DMS 273 (cell line): ENCODE data around the gene RUNX2.
"Not testable (repeated sequence)": the region's sequence is repeated elsewhere in the genome, so short reads cannot be mapped to it uniquely, and the experiment has no call there.

Source experiments
- DNase-seq: peaks from one replicate; lab custom pipeline; 2025; ENCODE audit not compliant: unreplicated experiment; lab: John Stamatoyannopoulos, UW

RUNX2 gene

GRCh38 chr6:45548657-45549515, 220.8 kb downstream of the RUNX2 start:
- peak; percentile 35 for DNase-seq

GRCh38 chr6:45552536-45552935, 224.4 kb downstream of the RUNX2 start:
- no peak for DNase-seq

GRCh38 chr6:45553730-45554344, 225.7 kb downstream of the RUNX2 start:
- DNase-seq = no peak

- DNase-seq = no peak
Observed at GRCh38 chr6:45554591-45554990, 226.5 kb downstream of the RUNX2 start.

DNA sequence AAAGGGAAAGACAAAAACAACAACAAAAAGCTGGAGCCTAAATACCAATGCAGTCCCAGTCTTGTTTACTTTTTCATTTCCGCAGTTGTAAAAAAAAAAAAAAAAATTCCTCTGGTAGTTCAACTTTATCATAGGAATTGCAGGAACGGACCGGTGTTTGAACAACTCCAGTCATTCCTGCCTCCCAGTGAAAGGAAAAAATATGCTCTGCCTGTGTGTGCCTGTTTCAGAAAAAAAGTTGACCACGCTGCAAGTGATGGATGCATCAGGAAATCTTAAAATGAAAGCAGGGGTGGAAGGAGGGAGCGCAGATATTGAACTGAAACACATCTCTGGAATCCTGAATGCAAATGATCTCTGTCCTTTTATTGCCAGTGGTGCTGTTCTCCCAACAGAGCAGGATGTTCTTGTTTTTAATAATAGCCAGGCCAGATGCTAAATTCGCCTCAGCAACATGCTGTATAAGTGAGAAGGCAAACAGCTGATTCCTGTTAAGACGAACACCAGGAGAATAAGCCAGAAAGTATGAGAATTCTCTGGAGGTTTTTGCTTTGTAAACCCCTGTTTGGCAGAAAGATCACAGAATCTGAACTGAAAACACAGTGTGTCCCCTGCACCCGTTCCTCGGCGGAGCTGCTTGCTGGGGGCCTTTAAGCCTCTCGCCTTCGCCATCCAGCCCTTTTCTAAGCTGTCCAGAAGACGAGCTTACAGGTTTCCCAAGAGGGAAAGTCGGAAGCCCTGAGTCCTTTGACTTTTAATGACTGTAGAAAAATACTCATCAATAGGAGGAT, 228.0 kb downstream of the RUNX2 start:
- peak; percentile 20 for DNase-seq

DNA sequence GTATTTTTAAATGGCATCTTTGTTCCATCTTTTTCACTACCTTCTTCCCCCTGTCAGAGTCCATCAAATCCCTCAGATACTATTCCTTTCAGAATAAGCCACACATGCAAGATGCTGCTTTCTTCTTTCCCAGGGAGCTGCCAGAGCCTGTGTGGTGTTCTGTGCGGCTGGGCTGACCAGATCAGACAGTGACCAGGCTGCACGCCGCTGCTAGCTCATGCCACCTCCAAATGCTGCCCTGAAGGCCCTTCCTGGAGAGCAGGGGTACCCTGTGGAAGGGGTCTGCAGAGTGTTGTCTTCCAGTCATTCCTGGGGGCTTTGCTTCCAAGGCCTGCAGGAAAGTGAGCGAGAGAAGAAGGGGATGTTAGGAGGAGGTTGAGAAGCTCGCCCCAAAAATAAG, 228.7 kb downstream of the RUNX2 start:
- DNase-seq = no peak

GRCh38 chr6:45557454-45557853, 229.3 kb downstream of the RUNX2 start:
- no peak for DNase-seq

GRCh38 chr6:45558858-45559257, 230.7 kb downstream of the RUNX2 start:
- no peak for DNase-seq

DNA sequence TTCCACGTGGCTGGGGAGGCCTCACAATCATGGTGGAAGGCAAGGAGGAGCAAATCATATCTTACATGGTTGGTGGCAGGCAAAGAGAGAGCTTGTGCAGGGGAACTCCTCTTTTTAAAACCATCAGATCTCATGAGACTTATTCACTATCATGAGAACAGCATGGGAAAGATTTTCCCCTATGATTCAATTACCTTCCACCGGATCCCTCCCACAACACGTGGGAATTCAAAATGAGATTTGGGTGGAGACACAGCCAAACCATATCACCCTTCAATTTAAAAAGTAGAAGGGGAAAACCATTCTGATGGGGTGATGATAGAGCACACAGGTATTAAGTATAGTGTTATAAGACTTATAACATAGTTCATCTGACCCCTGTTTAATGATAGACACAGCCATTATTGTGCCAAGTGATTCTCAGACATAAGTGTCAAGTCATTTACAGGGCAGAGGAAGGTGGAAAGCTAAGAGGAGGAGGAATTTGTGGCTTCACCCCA, 232.2 kb downstream of the RUNX2 start:
- not testable (repeated sequence) for DNase-seq

GRCh38 chr6:45562171-45562570, 234.0 kb downstream of the RUNX2 start:
- no peak for DNase-seq

DNA sequence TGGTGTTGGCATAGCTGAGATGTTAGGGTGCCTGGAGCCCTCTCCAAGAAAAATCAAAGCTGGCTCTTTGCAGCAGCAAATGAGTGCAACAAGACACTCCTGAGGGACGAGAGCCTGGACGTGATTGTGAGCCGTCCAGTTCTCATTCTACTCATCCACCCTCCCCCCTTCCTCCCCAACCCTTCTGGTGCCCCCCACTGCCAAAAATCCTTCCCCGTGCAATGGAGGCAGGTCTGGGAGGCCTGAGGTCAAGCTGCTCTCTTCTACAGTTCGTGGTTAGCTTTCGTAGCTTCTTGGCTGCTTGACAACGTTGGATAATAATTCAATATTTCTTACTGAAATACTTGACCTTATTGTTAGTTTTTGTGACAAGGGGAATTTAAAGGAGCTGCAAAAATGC, 234.9 kb downstream of the RUNX2 start:
- DNase-seq = no peak

GRCh38 chr6:45563844-45564243, 235.7 kb downstream of the RUNX2 start:
- no peak for DNase-seq

GRCh38 chr6:45566882-45567281, 238.8 kb downstream of the RUNX2 start:
- DNase-seq = no peak

DNA sequence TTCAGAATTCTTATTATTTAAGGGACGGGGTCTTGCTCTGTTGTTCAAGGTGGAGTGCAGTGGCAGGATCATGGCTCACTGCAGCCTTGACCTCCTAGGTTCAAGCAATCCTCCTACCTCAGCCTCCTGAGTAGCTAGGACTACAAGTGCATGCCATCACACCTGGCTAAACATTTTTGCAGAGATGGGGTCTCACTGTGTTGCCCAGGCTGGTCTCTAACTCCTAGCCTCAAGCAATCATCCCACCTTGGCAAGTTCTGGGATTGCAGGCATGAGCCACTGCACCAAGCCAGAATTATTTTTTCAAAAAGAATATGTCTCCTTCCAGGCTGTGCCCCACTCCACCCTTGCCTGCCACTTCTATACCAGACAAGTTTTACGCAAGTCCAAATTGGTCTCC, 239.7 kb downstream of the RUNX2 start:
- DNase-seq = no peak

DNA sequence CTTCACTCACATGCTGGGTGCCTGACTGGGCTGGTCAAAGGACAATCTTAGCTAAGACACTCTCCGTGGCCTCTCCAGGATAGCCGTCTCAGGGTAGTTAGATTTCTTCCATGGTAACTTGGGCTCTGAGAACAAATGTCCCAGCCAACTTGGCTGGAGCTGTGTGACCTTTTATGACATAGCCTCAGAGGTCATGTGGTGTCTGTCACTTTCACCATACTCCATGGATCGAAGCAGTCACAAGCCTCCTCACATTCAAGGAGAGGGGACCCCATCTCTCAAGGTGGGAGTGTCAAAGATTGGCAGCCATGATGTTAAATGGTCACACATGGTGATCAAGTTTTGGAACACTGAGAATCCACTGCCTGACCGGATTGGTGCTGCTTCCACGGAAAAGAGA, 240.5 kb downstream of the RUNX2 start:
- DNase-seq = no peak

DNA sequence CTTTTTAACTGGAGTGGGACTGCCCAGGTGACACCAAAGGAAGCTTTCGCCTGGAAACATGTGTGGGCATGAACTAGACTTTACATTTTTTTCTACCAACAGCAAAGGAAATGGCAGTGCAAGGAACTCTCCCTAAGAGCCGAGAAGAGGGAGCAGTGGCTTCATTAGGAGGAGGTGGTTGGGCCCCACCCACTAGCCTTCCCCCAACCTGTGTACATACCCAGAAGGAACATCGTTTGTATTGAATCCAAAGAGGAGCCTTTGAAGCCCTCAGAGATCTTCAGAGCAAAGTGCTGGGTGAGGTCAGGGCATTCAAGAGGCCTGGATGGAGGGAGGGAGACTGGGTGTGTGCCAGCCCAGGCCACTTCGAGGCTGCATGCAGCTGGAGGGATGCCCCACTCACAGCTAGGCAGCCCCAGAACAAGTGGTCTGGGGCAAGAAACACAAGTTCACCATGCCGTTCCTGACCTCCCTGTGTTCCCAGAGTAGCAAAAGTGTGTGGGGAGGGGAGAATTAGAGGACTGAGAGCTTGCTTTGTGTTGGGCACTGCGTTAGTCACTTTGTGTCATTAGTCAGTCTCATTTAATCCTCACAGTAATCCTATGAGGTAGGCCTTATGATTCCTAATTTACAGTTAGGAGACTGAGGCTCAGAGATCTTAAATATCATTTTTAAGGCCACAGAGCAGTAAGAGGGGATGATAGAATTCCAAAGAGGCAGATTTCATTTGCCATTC, 241.2 kb downstream of the RUNX2 start:
- no peak for DNase-seq

GRCh38 chr6:45571159-45571558, 243.0 kb downstream of the RUNX2 start:
- DNase-seq = no peak

DNA sequence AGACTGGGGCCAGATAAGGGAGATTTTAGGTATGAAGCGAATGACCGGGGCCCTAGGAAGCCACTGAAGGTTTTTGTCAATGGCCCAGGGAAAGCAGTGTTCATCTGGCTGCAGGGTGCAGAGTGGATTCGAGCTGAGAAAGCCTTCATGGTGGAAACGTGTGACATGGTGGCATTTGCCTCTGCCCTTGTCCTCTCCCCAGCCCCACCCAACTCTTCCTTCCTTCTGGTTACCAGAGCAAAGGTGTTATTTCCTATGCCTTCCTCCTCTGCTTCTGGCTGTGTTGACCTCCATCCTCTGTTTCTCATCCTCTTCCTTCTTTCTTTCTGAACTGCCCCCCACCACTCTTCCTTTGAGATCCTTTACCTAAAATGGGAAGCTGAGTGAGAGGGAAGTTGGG, 244.7 kb downstream of the RUNX2 start:
- DNase-seq = no peak

- DNase-seq = no peak
Observed at GRCh38 chr6:45574014-45574461, 245.9 kb downstream of the RUNX2 start.

- no peak for DNase-seq
Observed at GRCh38 chr6:45574885-45575284, 246.8 kb downstream of the RUNX2 start.
